ENCODE results near the gene UPF3B. TPM values are rescaled to one million over a fixed set of nuclear protein-coding genes. Genes with fewer than 3 reads are reported as not detected.

The UPF3B gene
- total and polyA plus RNA-seq, 10 donors: 5.4 to 11.4 (median 9.9) TPM

GRCh38 chrX:119790977-119791436 is 61.8 kb downstream of the UPF3B start:
- intact Hi-C loops (cut with DNase I; ENCODE audit: low total_unique reads): no loop called here
- Histone ChIP-seq H3K4me1 (peaks cover 12 to 55% (median 34%) of the 10 kb centered on the region in 6 donors), H3K9me3 (no peaks in the 10 kb centered on the region), H3K27me3 (replicated peaks in 1 of 7) (no peaks in the 10 kb centered on the region), H3K36me3 (peaks cover 0 to 37% (median 1%) of the 10 kb centered on the region in 6 donors), H3K27ac (peak overlapping the region; percentile 90 to 96 (median 95)), H3K4me3 (peak overlapping the region; percentile 44 to 80 (median 56))
- WGBS, 5 donors: 0 to 52% (median 0%) methylated on average over 19 to 31 of the region's 31 CpGs
- TF ChIP-seq POLR2AphosphoS5 (IDR thresholded peaks at IDR 0.05) (no peak), POLR2A (IDR thresholded peaks at IDR 0.05) (no peak), CTCF (IDR thresholded peaks at IDR 0.05 in 8 of 11, conservative IDR thresholded peaks at IDR 0.05 in 3 of 11) (no peak)
- no peak for DNase-seq

DNA sequence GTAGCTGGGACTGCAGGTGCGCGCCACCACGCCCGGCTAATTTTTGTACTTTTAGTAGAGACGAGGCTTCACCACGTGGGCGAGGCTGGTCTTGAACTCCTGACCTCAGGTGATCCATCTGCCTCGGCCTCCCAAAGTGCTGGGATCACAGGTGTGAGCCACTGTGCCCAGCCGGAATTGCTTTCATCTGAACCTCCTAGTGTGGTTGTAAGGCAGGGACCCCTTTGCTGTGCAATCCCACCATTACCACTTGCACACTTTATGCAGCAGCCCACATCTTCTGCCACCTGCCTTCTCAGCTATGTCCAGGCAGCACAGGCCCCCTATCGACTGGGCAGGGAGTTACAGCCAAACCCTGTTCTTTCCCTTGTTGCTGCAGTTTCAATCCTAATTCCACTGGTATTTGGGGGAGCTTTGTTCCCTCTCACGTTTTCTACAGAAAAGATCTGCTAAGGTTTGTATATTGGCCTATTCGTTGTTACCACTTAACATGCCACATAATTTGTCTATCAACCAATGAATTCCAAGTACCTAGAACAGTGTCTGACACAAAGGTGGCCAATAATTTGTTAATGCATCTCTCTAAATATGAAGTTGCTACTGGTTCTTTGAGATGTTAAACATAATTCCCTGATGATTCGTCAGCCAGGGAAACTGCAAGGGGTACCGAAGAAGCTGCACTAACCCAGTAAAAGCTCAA is 67.9 kb downstream of the UPF3B start:
- peak in 10 of 11 experiments; percentile 25 to 71 (median 54) for TF ChIP-seq CTCF (IDR thresholded peaks at IDR 0.05 in 8 of 11, conservative IDR thresholded peaks at IDR 0.05 in 3 of 11)
- no peak for TF ChIP-seq POLR2A (IDR thresholded peaks at IDR 0.05)
- TF ChIP-seq POLR2AphosphoS5 (IDR thresholded peaks at IDR 0.05): peak in 2 of 3 donors; percentile 33 to 35
- H3K4me3 ChIP-seq: no peak overlapping the region
- H3K4me1 ChIP-seq: peaks cover 12 to 75% (median 38%) of the 10 kb centered on the region in 6 donors
- intact Hi-C loops (cut with DNase I; ENCODE audit: low total_unique reads): no loop called here
- WGBS, 5 donors: 56 to 82% (median 74%) methylated on average over 8 to 14 of the region's 14 CpGs
- peak; percentile 77 for DNase-seq
- no peaks in the 10 kb centered on the region for H3K9me3 ChIP-seq
- peaks cover 0 to 91% (median 12%) of the 10 kb centered on the region in 6 donors for H3K36me3 ChIP-seq
- no peak overlapping the region for H3K27ac ChIP-seq
- H3K27me3 ChIP-seq (replicated peaks in 1 of 7): no peaks in the 10 kb centered on the region

Small RNA genes within 50 kb of the gene (small RNA-seq; reads per million reads assigned to genes)
- gene SNORA69: 0 reads per million in 4 donors

Other genes starting within 250 kb of the UPF3B start
- gene NKRF, start 246.5 kb downstream of the UPF3B start, total RNA-seq: 10 to 100 TPM in 5 of 7 donors, 1 to 10 TPM in 2; 8.2 to 13.8 (median 12.5) TPM
- gene NKRF, start 246.5 kb downstream of the UPF3B start, polyA plus RNA-seq: 10 to 100 TPM in 1 of 3 donors, 1 to 10 TPM in 2; 6.9 to 10.9 (median 9.4) TPM
- gene SEPTIN6, start 159.8 kb downstream of the UPF3B start, total RNA-seq: 100 to 1,000 TPM in 3 of 7 donors, 10 to 100 TPM in 4; 94.7 to 139 (median 99.8) TPM
- 10 to 100 TPM; 45.1 to 58.2 (median 50.8) TPM for gene SEPTIN6, start 159.8 kb downstream of the UPF3B start, polyA plus RNA-seq
- gene SOWAHD, start 94.4 kb downstream of the UPF3B start, total RNA-seq: 1 to 10 TPM; 5.0 to 9.5 (median 8.1) TPM
- gene SOWAHD, start 94.4 kb downstream of the UPF3B start, polyA plus RNA-seq: 10 to 100 TPM; 19.2 to 26.2 (median 19.9) TPM
- 1,000 to 10,000 TPM; 1,435 to 2,313 (median 1,812) TPM for gene RPL39, start 61.3 kb downstream of the UPF3B start, total RNA-seq
- gene RPL39, start 61.3 kb downstream of the UPF3B start, polyA plus RNA-seq: over 10,000 TPM; 15,023 to 18,857 (median 18,305) TPM
- 10 to 100 TPM; 15.2 to 27.5 (median 19.4) TPM for gene RNF113A, start 18.8 kb upstream of the UPF3B start, total RNA-seq
- gene RNF113A, start 18.8 kb upstream of the UPF3B start, polyA plus RNA-seq: 10 to 100 TPM; 30.8 to 41.9 (median 38.0) TPM
- gene NDUFA1, start 18.9 kb upstream of the UPF3B start, total RNA-seq: 10 to 100 TPM; 35.3 to 82.1 (median 72.5) TPM
- gene NDUFA1, start 18.9 kb upstream of the UPF3B start, polyA plus RNA-seq: 100 to 1,000 TPM; 108 to 142 (median 125) TPM
- not detected for gene AKAP14, start 42.9 kb upstream of the UPF3B start, total RNA-seq
- gene AKAP14, start 42.9 kb upstream of the UPF3B start, polyA plus RNA-seq: not detected
- 10 to 100 TPM in 2 of 7 donors, 1 to 10 TPM in 5; 7.6 to 10.8 (median 9.2) TPM for gene NKAP, start 90.8 kb upstream of the UPF3B start, total RNA-seq
- gene NKAP, start 90.8 kb upstream of the UPF3B start, polyA plus RNA-seq: 1 to 10 TPM; 6.6 to 7.2 (median 6.7) TPM
- not detected for gene RHOXF2B, start 224.7 kb upstream of the UPF3B start, total RNA-seq
- not detected for gene RHOXF2B, start 224.7 kb upstream of the UPF3B start, polyA plus RNA-seq

All from spleen (tissue), 11 donors.